ENCODE data around the gene SRSF7.

- no peak for TF ChIP-seq CTCF (IDR thresholded peaks at IDR 0.05)
- no peak for TF ChIP-seq POLR2A (IDR thresholded peaks at IDR 0.05)
Observed at GRCh38 chr2:38700113-38700785, 50.9 kb downstream of the SRSF7 start.

Data from uterus (tissue), 2 donors.